Tibial nerve (tissue), 4 donors: ENCODE results near the gene MGLL.

ENCODE experiments used
- EP300 ChIP-seq, 2 donors: sonication (generic); formaldehyde crosslinking; IDR thresholded peaks; one replicate each; pipeline ENCODE4 v1.6.1; 2017; ENCODE audit warnings: antibody characterized with exemption in 2 of 2, mild to moderate bottlenecking in 1 of 2
- POLR2A ChIP-seq, 2 donors: fragments of 450-650 bp; IDR thresholded peaks; one replicate each; pipeline ENCODE4 v1.6.1; 2017; ENCODE audit warnings: antibody characterized with exemption in 2 of 2, mild to moderate bottlenecking in 2 of 2, moderate library complexity in 2 of 2
- TF ChIP-seq, protein P1 (sequence below), 5 experiments: fragments of 200-600 bp in 3 of 5; fragments of 450-650 bp in 2 of 5; sonication (generic) in 3 of 5; IDR thresholded peaks; one replicate each; pipeline ENCODE4 v1.5.1; 2016 to 2019; ENCODE audit warnings: antibody characterized with exemption in 5 of 5, mild to moderate bottlenecking in 3 of 5, moderate library complexity in 2 of 5

DNA sequence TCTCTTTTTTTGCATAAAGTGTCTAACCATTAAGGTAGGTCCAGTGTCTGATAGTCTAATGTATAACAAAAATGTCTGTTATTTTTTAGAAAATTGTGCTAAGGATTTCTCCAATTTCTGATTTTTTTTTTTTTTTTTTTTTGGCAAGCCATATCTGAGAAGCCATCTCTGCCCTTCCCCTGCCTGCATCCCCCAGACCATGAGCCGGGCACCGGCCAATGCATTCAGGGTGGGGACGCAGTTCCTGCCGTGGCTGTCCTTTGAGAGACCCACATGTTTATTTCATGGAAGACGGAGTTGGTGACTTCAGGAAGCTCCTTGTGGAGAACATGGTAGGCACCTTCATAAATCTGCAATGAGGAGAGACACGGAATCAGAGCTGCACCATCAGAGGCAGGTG, 130.3 kb downstream of the MGLL start:
- TF ChIP-seq, protein P1, sequence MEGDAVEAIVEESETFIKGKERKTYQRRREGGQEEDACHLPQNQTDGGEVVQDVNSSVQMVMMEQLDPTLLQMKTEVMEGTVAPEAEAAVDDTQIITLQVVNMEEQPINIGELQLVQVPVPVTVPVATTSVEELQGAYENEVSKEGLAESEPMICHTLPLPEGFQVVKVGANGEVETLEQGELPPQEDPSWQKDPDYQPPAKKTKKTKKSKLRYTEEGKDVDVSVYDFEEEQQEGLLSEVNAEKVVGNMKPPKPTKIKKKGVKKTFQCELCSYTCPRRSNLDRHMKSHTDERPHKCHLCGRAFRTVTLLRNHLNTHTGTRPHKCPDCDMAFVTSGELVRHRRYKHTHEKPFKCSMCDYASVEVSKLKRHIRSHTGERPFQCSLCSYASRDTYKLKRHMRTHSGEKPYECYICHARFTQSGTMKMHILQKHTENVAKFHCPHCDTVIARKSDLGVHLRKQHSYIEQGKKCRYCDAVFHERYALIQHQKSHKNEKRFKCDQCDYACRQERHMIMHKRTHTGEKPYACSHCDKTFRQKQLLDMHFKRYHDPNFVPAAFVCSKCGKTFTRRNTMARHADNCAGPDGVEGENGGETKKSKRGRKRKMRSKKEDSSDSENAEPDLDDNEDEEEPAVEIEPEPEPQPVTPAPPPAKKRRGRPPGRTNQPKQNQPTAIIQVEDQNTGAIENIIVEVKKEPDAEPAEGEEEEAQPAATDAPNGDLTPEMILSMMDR (IDR thresholded peaks at IDR 0.05), result no peak
- TF ChIP-seq EP300 (IDR thresholded peaks at IDR 0.05) (no peak), POLR2A (IDR thresholded peaks at IDR 0.05) (no peak)
